Activated CD8-positive, alpha-beta memory T cell treated with anti-CD3 and anti-CD28 coated beads, Interleukin-2, amount 50 U/mL, for 24 hours (primary cell): Measurements from ENCODE around the gene PPP1R14C.

Experiments
- DNase-seq: peaks from one replicate; pipeline ENCODE4 v3.0.0-alpha.2; 2020; ENCODE audit errors: extremely low read depth

PPP1R14C gene

GRCh38 chr6:150271501-150272263, 128.8 kb downstream of the PPP1R14C start:
- DNase-seq = no peak

- DNase-seq = no peak
These were observed 129.6 kb downstream of the PPP1R14C start for GRCh38 chr6:150272264-150272975.

GRCh38 chr6:150272976-150273315, 130.1 kb downstream of the PPP1R14C start:
- DNase-seq = no peak

- DNase-seq = no peak
These were observed 130.8 kb downstream of the PPP1R14C start for GRCh38 chr6:150273457-150274309.

GRCh38 chr6:150275489-150275888, 132.6 kb downstream of the PPP1R14C start:
- no peak for DNase-seq

GRCh38 chr6:150276168-150276936, 133.5 kb downstream of the PPP1R14C start:
- no peak for DNase-seq

GRCh38 chr6:150276937-150277742, 134.3 kb downstream of the PPP1R14C start:
- no peak for DNase-seq

- no peak for DNase-seq
These were observed 136.7 kb downstream of the PPP1R14C start for GRCh38 chr6:150279533-150279932.

GRCh38 chr6:150280703-150281102, 137.9 kb downstream of the PPP1R14C start:
- no peak for DNase-seq

- no peak for DNase-seq
These were observed 138.9 kb downstream of the PPP1R14C start for GRCh38 chr6:150281767-150282166.

GRCh38 chr6:150282806-150283205, 140.0 kb downstream of the PPP1R14C start:
- no peak for DNase-seq

GRCh38 chr6:150286460-150286859, 143.6 kb downstream of the PPP1R14C start:
- DNase-seq = no peak

- DNase-seq = no peak
These were observed 144.1 kb downstream of the PPP1R14C start for GRCh38 chr6:150286912-150287311.

GRCh38 chr6:150288456-150288855, 145.6 kb downstream of the PPP1R14C start:
- DNase-seq = no peak

GRCh38 chr6:150289454-150290071, 146.7 kb downstream of the PPP1R14C start:
- DNase-seq = no peak

GRCh38 chr6:150290429-150290828, 147.6 kb downstream of the PPP1R14C start:
- DNase-seq = no peak

- DNase-seq = no peak
These were observed 149.3 kb downstream of the PPP1R14C start for GRCh38 chr6:150291968-150292710.

GRCh38 chr6:150293019-150293418, 150.2 kb downstream of the PPP1R14C start:
- DNase-seq = no peak

- DNase-seq = no peak
These were observed 150.8 kb downstream of the PPP1R14C start for GRCh38 chr6:150293423-150294173.
